Smooth muscle cell of the brain vasculature (primary cell): ENCODE data around the gene NMNAT3.

Source experiments
- DNase-seq: peaks from one replicate; pipeline ENCODE4 v3.0.0-alpha.2; 2012; ENCODE audit warnings: low read depth, low spot score

The NMNAT3 gene

GRCh38 chr3:139675327-139675726, 2.4 kb downstream of the NMNAT3 start:
- no peak for DNase-seq

DNA sequence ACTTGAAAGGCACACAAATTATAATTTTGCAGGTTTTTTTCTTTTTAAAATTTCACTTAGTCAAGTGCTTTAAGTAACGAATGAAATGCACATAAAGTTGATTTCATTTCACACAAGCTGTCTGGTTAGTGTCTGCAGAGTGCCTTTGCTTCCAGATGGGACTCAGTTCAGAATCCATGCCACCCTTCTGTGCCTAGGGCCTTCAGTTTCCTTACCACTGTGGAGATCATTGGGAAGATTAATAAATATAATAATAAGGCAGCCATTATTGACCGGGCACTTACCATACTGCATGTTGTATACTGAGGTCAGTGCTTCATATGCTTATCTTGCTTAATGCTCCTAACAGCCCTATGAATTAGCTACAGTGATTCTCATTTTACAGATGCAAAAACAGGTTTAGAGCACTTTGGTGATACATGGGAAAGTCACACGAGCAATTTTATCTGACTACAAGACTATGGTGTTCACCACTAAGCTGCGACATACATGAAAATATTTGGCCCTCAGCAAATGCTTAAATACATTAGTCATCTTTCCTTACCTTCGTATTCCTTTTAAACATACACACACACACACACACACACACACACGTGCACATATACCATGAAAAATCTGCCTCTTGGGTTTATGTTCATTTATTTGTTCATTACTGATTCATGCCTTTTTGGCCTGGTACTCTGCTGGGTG, 3.1 kb downstream of the NMNAT3 start:
- no peak for DNase-seq

DNA sequence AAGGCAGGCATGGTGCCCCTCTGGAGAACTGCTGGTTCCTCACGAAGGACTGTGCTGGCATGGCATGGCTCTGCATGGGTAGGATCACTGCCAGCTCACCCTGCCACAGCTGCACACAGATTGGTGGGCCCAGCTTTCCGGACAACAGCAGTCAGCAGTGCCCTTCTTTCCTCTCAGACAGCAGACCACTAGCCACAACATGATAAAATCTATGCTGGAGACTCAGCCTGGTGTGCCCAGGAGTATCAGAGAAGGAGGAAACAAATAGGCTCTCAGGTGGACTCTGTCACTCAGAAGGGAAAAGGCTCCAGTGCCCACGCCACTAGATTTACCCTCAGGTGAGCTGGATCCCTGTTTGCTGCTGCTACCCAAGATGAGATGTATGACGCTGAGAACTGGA, 4.9 kb downstream of the NMNAT3 start:
- DNase-seq: no peak

- no peak for DNase-seq
These were observed 5.7 kb downstream of the NMNAT3 start for GRCh38 chr3:139671863-139672646.

DNA sequence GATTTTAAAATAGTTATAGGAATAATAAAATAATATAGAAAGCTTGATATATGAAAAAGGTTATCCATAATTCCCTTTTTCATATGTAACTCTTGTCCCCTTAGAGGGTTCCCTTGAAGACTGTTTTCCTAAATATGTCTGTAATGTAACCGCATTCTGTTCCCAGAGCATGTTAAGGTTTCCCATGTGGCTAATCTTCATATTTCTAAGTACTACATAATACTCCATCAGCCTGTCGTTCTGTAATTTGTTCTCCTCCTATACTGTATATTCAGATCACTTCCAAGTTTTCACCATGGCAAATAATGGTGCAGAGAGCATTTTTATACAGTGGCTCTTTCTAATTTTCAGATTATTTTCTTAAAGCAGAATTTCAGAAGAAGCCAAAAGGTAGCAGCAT, 6.7 kb downstream of the NMNAT3 start:
- no peak for DNase-seq

DNA sequence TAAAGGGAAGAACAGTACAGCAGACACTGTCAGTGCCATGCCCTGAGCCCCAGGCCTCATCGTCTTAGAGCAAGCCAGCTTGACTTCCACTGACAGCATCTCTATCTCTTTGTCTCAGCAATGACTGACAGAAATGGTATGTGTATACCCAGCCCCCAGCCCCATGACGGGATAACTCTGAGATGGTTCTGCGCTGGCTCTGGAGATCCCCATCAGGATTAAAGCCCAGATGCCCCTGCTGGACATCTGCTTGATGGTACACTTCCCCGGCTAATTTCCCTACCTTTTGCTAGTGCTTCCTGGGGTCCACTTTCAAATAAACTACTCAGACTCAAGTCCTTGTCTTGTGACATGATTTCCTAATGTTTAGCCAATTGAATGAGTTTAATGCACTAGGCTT, 7.6 kb downstream of the NMNAT3 start:
- DNase-seq: no peak

GRCh38 chr3:139668332-139668731, 9.4 kb downstream of the NMNAT3 start:
- no peak for DNase-seq

GRCh38 chr3:139664958-139665357, 12.8 kb downstream of the NMNAT3 start:
- no peak for DNase-seq

GRCh38 chr3:139660269-139660668, 17.5 kb downstream of the NMNAT3 start:
- no peak for DNase-seq

GRCh38 chr3:139659511-139659910, 18.3 kb downstream of the NMNAT3 start:
- no peak for DNase-seq

DNA sequence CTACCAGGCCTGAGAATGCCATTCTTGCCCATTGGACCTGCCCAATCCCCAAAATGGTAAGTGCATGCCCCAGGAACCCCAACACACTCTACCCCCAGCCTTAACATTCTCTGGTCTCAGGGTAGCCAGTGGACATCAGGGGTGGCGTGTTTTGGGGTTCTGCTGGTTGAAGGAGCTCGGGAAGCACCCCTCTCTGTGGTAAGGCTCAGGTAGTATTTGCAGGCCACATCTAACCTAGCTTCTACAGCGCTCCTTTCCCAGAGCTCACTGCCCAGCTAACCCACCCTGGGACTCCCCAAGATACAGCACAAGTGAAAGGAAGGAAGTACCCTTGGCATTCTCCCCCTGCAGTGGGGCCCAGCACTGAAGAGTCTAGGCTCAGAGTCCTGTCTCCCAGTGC, 19.8 kb downstream of the NMNAT3 start:
- no peak for DNase-seq

GRCh38 chr3:139657434-139657833, 20.3 kb downstream of the NMNAT3 start:
- DNase-seq: no peak

- no peak for DNase-seq
These were observed 21.7 kb downstream of the NMNAT3 start for GRCh38 chr3:139655909-139656595.

DNA sequence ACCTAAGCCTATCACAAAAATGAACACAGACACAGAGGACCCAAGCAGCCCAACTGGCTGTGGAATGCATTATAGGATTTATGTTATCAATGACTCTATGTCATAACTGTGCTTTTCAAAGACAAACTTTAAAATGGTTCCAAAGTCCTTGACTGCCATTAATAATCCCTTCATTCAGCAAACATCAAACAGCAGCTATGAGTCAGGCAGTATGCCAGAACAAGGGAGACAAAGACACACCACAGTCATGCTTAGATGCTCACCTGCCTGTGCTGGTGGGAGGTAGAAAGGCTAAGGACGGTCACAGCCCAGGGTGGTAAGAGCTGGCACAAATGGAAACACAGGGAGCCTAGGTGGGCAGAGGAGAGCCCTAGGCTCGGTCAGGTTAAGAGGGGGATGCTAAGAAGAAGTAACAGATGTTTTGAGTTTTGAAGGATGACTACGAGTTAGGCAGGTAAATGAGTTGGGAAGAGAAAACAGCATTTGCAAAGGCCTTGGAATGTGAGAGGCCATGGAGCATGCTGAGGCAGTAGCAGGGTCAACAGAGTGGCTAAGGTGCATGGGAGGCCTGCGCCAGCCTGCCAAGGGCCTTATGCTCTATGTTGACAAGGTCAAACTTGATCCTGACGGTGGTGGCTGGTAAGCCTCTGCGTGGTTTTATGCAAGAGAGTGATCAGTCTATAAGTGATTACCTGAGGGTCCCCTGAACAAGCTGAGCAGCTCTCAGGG, 23.0 kb downstream of the NMNAT3 start:
- no peak for DNase-seq

GRCh38 chr3:139653582-139653981, 24.2 kb downstream of the NMNAT3 start:
- DNase-seq: no peak

- DNase-seq: no peak
These were observed 25.2 kb downstream of the NMNAT3 start for GRCh38 chr3:139652561-139652960.

GRCh38 chr3:139647866-139648435, 29.8 kb downstream of the NMNAT3 start:
- no peak for DNase-seq

GRCh38 chr3:139646512-139646911, 31.3 kb downstream of the NMNAT3 start:
- DNase-seq: no peak

DNA sequence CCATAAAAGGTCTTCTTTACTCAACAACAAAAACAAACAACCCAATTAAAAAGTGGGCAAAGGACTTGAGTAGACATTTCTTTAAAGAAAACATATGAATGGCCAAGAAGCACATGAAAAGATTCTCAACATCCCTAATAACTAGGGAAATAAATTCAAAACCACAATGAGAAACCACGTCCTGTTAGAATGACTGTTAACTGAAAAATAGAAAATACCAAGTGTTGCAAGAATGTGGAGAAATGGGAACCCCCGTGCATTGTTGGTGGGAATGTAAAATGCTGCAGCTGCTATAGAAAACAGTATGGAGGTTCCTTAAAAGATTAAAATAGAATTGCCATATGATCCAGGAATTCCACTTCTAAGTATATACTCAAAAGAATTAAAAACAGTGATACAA, 34.8 kb downstream of the NMNAT3 start:
- DNase-seq: no peak

DNA sequence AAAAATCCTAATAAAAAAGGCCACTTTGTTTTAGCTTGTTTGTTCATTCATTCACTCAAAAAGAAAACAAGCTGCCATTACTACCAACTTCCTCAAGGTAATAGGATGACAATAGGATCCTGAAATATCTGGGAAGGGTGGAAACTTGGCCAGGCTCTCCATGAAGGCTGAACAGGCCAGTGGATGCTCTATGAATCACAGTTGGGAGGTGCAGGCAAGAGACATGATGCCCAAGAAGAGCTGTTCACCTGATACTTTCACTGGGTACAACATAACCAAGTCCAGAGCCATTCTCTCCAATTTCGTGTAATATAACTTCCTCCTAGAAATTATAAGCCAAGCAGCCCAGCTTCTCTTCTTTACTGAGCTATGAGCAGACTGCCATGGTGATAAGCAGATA, 37.3 kb downstream of the NMNAT3 start:
- no peak for DNase-seq

DNA sequence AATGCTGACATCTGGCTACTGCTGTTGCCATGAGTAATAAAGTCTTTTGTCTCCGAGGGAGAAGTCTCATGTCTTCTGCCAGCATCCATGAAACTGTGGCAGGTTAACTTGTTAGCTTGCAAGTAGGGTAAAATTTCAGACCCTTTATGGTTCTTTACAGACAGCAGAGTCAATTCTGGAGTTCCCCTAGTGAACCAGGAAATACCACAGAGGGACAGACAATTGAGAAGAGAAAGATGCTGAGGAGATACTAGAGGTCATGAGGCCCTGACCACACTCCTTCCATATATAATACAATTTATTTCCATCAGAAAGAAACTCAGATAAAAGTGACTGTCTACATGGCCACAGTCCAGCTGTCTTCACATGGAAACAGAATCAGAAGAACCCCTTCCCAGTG, 38.1 kb downstream of the NMNAT3 start:
- no peak for DNase-seq

- no peak for DNase-seq
These were observed 39.3 kb downstream of the NMNAT3 start for GRCh38 chr3:139638518-139638917.
